Measurements from ENCODE around the gene ANKMY2. TPM values are rescaled to one million over a fixed set of nuclear protein-coding genes. Genes with fewer than 3 reads are reported as not detected.
"Not testable (repeated sequence)": the region's sequence is repeated elsewhere in the genome, so short reads cannot be mapped to it uniquely, and the experiment has no call there.

The ANKMY2 gene
- total RNA-seq, 3 donors from 2014 or later (not counting 1 experiment from before 2014, with no cell fraction given), result 15.5 to 21.4 (median 19.4) TPM

- no peak overlapping the region for H3K27ac ChIP-seq (ENCODE audit: low read length)
- ATAC-seq (no peak), DNase-seq (no peak)
- no peaks in the 10 kb centered on the region for H3K9me3 ChIP-seq (ENCODE audit: control insufficient read depth, insufficient read depth, low read length)
- intact Hi-C loops (cut with micrococcal nuclease), result no loop called here
- no peaks in the 10 kb centered on the region for H3K27me3 ChIP-seq (ENCODE audit: control insufficient read depth, insufficient read depth, low read length)
- H3K36me3 Mint-ChIP-seq, result peaks cover 23% of the 10 kb centered on the region
- no peaks in the 10 kb centered on the region for H3K9me3 Mint-ChIP-seq
- TF ChIP-seq CTCF (IDR thresholded peaks at IDR 0.05), result no peak
- no peaks in the 10 kb centered on the region for H3K4me1 Mint-ChIP-seq
- H3K27ac Mint-ChIP-seq, result no peak overlapping the region
- no peak overlapping the region for H3K4me3 Mint-ChIP-seq
- H3K27me3 Mint-ChIP-seq (ENCODE audit: low read depth in 2 of 2), result no peaks in the 10 kb centered on the region
- H3K4me3 ChIP-seq (ENCODE audit: low read length), result no peak overlapping the region
- H3K4me1 ChIP-seq (ENCODE audit: control insufficient read depth, insufficient read depth, low read length), result no peaks in the 10 kb centered on the region
- peaks cover 45% of the 10 kb centered on the region for H3K36me3 ChIP-seq (ENCODE audit: control insufficient read depth, insufficient read depth, low read length)
Measured at GRCh38 chr7:16603633-16604032, 41.9 kb downstream of the ANKMY2 start.

- no peak overlapping the region for H3K27ac Mint-ChIP-seq
- Histone ChIP-seq H3K27ac (ENCODE audit: low read length) (no peak overlapping the region), H3K9me3 (ENCODE audit: control insufficient read depth, insufficient read depth, low read length) (no peaks in the 10 kb centered on the region), H3K36me3 (ENCODE audit: control insufficient read depth, insufficient read depth, low read length) (peaks cover 33% of the 10 kb centered on the region), H3K27me3 (ENCODE audit: control insufficient read depth, insufficient read depth, low read length) (no peaks in the 10 kb centered on the region), H3K4me3 (ENCODE audit: low read length) (no peak overlapping the region), H3K4me1 (ENCODE audit: control insufficient read depth, insufficient read depth, low read length) (no peaks in the 10 kb centered on the region)
- 94% methylated on average over 7 of the region's 7 CpGs for WGBS (ENCODE audit: insufficient coverage)
- intact Hi-C loops (cut with micrococcal nuclease), result no loop called here
- DNase-seq (no peak), ATAC-seq (no peak)
- no peaks in the 10 kb centered on the region for H3K4me1 Mint-ChIP-seq
- no peaks in the 10 kb centered on the region for H3K27me3 Mint-ChIP-seq (ENCODE audit: low read depth in 2 of 2)
- H3K4me3 Mint-ChIP-seq, result no peak overlapping the region
- H3K9me3 Mint-ChIP-seq, result no peaks in the 10 kb centered on the region
- H3K36me3 Mint-ChIP-seq, result peaks cover 17% of the 10 kb centered on the region
- TF ChIP-seq CTCF (IDR thresholded peaks at IDR 0.05), result no peak
Measured at GRCh38 chr7:16599860-16600259, 45.7 kb downstream of the ANKMY2 start.

- Histone ChIP-seq H3K36me3 (ENCODE audit: control insufficient read depth, insufficient read depth, low read length) (peaks cover 24% of the 10 kb centered on the region), H3K4me3 (ENCODE audit: low read length) (no peak overlapping the region), H3K9me3 (ENCODE audit: control insufficient read depth, insufficient read depth, low read length) (no peaks in the 10 kb centered on the region), H3K27ac (ENCODE audit: low read length) (no peak overlapping the region), H3K4me1 (ENCODE audit: control insufficient read depth, insufficient read depth, low read length) (no peaks in the 10 kb centered on the region), H3K27me3 (ENCODE audit: control insufficient read depth, insufficient read depth, low read length) (no peaks in the 10 kb centered on the region)
- Mint-ChIP-seq H3K27ac (no peak overlapping the region), H3K27me3 (ENCODE audit: low read depth in 2 of 2) (no peaks in the 10 kb centered on the region), H3K36me3 (peaks cover 17% of the 10 kb centered on the region), H3K4me1 (no peaks in the 10 kb centered on the region), H3K4me3 (no peak overlapping the region), H3K9me3 (no peaks in the 10 kb centered on the region)
- intact Hi-C loops (cut with micrococcal nuclease), result no loop called here
- no peak for DNase-seq
- WGBS (ENCODE audit: insufficient coverage), result 91% methylated on average over 3 of the region's 4 CpGs
- no peak for ATAC-seq
- no peak for TF ChIP-seq CTCF (IDR thresholded peaks at IDR 0.05)
Measured at GRCh38 chr7:16598015-16598414, 47.5 kb downstream of the ANKMY2 start.

- H3K36me3 Mint-ChIP-seq; DNase-seq; H3K27ac Mint-ChIP-seq; H3K9me3 ChIP-seq (ENCODE audit: control insufficient read depth, insufficient read depth, low read length); H3K4me1 ChIP-seq (ENCODE audit: control insufficient read depth, insufficient read depth, low read length); H3K27me3 ChIP-seq (ENCODE audit: control insufficient read depth, insufficient read depth, low read length); H3K4me3 Mint-ChIP-seq; H3K9me3 Mint-ChIP-seq; H3K27ac ChIP-seq (ENCODE audit: low read length); H3K4me3 ChIP-seq (ENCODE audit: low read length); intact Hi-C loops (cut with micrococcal nuclease); H3K4me1 Mint-ChIP-seq; H3K27me3 Mint-ChIP-seq (ENCODE audit: low read depth in 2 of 2); H3K36me3 ChIP-seq (ENCODE audit: control insufficient read depth, insufficient read depth, low read length); ATAC-seq: not testable (repeated sequence)
- WGBS (ENCODE audit: insufficient coverage), result 92% methylated on average over 4 of the region's 4 CpGs
Measured at GRCh38 chr7:16595596-16595995, 50.0 kb downstream of the ANKMY2 start.
